ENCODE data around the gene PACRG. TPM values are rescaled to one million over a fixed set of nuclear protein-coding genes. Genes with fewer than 3 reads are reported as not detected.

Gene PACRG
- total and polyA plus RNA-seq, 10 of the 15 experiments (the other 5 are each of a cell fraction or from before 2014, with no cell fraction given): not detected

- Histone ChIP-seq H4K20me1 (ENCODE audit: control insufficient read depth, insufficient read depth) (no peaks in the 10 kb centered on the region), H3K9ac (ENCODE audit: control insufficient read depth, insufficient read depth, low read length) (no peak overlapping the region), H2AFZ (ENCODE audit: control insufficient read depth, low read depth, low read length) (no peak overlapping the region), H3K4me2 (ENCODE audit: control insufficient read depth, insufficient read depth) (no peak overlapping the region), H3K9me3 (replicated peaks; ENCODE audit: control insufficient read depth, insufficient read depth, low read length) (no peaks in the 10 kb centered on the region), H3K4me1 (ENCODE audit: control insufficient read depth, insufficient read depth, low read length) (no peaks in the 10 kb centered on the region), H3K27me3 (replicated peaks in 1 of 2; ENCODE audit: control insufficient read depth in 2 of 2, insufficient read depth in 2 of 2, low read length in 1 of 2) (peaks cover 0 to 2% of the 10 kb centered on the region in 2 experiments; a peak in 2 of 4 replicates), H3K36me3 (ENCODE audit: control insufficient read depth in 2 of 2, insufficient read depth in 2 of 2, low read length in 1 of 2) (no peaks in the 10 kb centered on the region), H3K4me3 (no peak overlapping the region), H3K27ac (ENCODE audit: control insufficient read depth, insufficient read depth) (no peak overlapping the region), H3K79me2 (ENCODE audit: control insufficient read depth, insufficient read depth, low read length) (no peaks in the 10 kb centered on the region)
- SMC1A ChIA-PET (ENCODE audit: uncharacterized antibody, unreplicated experiment): no interaction called here
- no TSS peak for BruUV-seq (replicated peaks)
- DNase-seq (ENCODE audit: low read depth, low spot score) (no peak), FAIRE-seq (no peak), ATAC-seq (no peak)
- POLR2A ChIA-PET: no interaction called here
- TF ChIP-seq SUZ12 (IDR thresholded peaks at IDR 0.05; ENCODE audit: unreplicated experiment): no peak
- no peak for TF ChIP-seq SPI1 (IDR thresholded peaks at IDR 0.05; ENCODE audit: borderline replicate concordance, insufficient read depth, low read depth, low read length)
- TF ChIP-seq ZBED1 (IDR thresholded peaks at IDR 0.05; ENCODE audit: borderline replicate concordance): no peak
- in situ Hi-C loops (cut with MboI) (no loop called here), intact Hi-C loops (cut with micrococcal nuclease; ENCODE audit: unreplicated experiment) (loop anchor here (5.0 kb wide), 1 partner anchor 776 kb away; no protein-coding TSS in a partner anchor)
- 56% methylated on average over 16 of the region's 16 CpGs for WGBS (ENCODE audit: insufficient coverage, insufficient replicate concordance, low lambda C conversion rate, missing lambda C conversion rate)
- RAD21 ChIA-PET (ENCODE audit: unreplicated experiment): no interaction called here
- CTCF ChIA-PET: no interaction called here
Measured at GRCh38 chr6:163181666-163182180, 453.9 kb downstream of the PACRG start.

DNA sequence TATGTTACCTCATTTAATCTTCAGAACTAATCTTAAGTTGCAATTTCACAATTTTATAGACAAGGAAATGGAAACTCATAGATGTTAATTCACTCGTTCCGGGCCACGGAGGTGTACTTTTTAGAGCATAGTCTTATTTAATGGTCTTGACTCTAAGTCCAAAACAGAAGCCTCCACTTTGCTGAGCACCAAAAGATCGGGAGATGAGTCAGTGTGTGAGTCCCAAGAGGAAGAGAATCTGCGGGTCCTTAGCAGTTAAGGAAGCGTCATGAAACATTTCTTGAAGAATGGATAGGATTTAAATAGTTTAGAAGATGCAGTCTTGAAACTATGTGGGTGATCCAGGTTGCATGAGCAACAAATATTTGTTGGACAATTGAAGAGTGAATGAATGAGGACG lies 454.9 kb downstream of the PACRG start:
- H3K4me1 ChIP-seq (ENCODE audit: control insufficient read depth, insufficient read depth, low read length): no peaks in the 10 kb centered on the region
- intact Hi-C loops (cut with micrococcal nuclease; ENCODE audit: unreplicated experiment) (loop anchor here (5.0 kb wide), 1 partner anchor 775 kb away; no protein-coding TSS in a partner anchor), in situ Hi-C loops (cut with MboI) (no loop called here)
- BruUV-seq (replicated peaks): no TSS peak
- ChIA-PET RAD21 (ENCODE audit: unreplicated experiment) (interaction anchor here (0.5 kb wide), 1 partner anchor 11 kb away, joined by 4 read pairs; no protein-coding TSS in a partner anchor), CTCF (no interaction called here), POLR2A (no interaction called here), SMC1A (ENCODE audit: uncharacterized antibody, unreplicated experiment) (no interaction called here)
- peaks cover 0 to 2% of the 10 kb centered on the region in 2 experiments; a peak in 2 of 4 replicates for H3K27me3 ChIP-seq (replicated peaks in 1 of 2; ENCODE audit: control insufficient read depth in 2 of 2, insufficient read depth in 2 of 2, low read length in 1 of 2)
- no peak overlapping the region for H2AFZ ChIP-seq (ENCODE audit: control insufficient read depth, low read depth, low read length)
- 24% methylated on average over 7 of the region's 7 CpGs for WGBS (ENCODE audit: insufficient coverage, insufficient replicate concordance, low lambda C conversion rate, missing lambda C conversion rate)
- TF ChIP-seq ZBTB33 (IDR thresholded peaks at IDR 0.05) (no peak), SIX5 (IDR thresholded peaks at IDR 0.05; ENCODE audit: low read depth, low read length, severe bottlenecking) (no peak), SUPT20H (IDR thresholded peaks at IDR 0.05; ENCODE audit: borderline replicate concordance, control insufficient read depth, low read depth, low read length) (no peak), NFIC (IDR thresholded peaks at IDR 0.05; ENCODE audit: low read depth, low read length) (no peak), ZBTB11 (CRISPR knock-in tag; IDR thresholded peaks at IDR 0.05) (no peak), PAX8 (IDR thresholded peaks at IDR 0.05) (no peak), LARP7 (IDR thresholded peaks at IDR 0.05) (no peak), BRCA1 (IDR thresholded peaks at IDR 0.05; ENCODE audit: low read depth, low read length) (no peak)
- TF ChIP-seq, protein P1, sequence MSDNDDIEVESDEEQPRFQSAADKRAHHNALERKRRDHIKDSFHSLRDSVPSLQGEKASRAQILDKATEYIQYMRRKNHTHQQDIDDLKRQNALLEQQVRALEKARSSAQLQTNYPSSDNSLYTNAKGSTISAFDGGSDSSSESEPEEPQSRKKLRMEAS (IDR thresholded peaks at IDR 0.05; ENCODE audit: low read depth, low read length): no peak
- no peak for FAIRE-seq
- H4K20me1 ChIP-seq (ENCODE audit: control insufficient read depth, insufficient read depth): no peaks in the 10 kb centered on the region
- ATAC-seq: no peak
- no peaks in the 10 kb centered on the region for H3K79me2 ChIP-seq (ENCODE audit: control insufficient read depth, insufficient read depth, low read length)
- no peak overlapping the region for H3K27ac ChIP-seq (ENCODE audit: control insufficient read depth, insufficient read depth)
- H3K4me3 ChIP-seq: no peak overlapping the region
- DNase-seq (ENCODE audit: low read depth, low spot score): no peak
- H3K9ac ChIP-seq (ENCODE audit: control insufficient read depth, insufficient read depth, low read length): no peak overlapping the region
- H3K4me2 ChIP-seq (ENCODE audit: control insufficient read depth, insufficient read depth): no peak overlapping the region
- no peaks in the 10 kb centered on the region for H3K36me3 ChIP-seq (ENCODE audit: control insufficient read depth in 2 of 2, insufficient read depth in 2 of 2, low read length in 1 of 2)
- H3K9me3 ChIP-seq (replicated peaks; ENCODE audit: control insufficient read depth, insufficient read depth, low read length): no peaks in the 10 kb centered on the region
